ENCODE data around the gene ADGRD1. TPM values are rescaled to one million over a fixed set of nuclear protein-coding genes. Genes with fewer than 3 reads are reported as not detected.

The ADGRD1 gene
- total and polyA plus RNA-seq, 2 of the 8 experiments (the other 6 are each of a cell fraction or from before 2014, with no cell fraction given) = 0.36 to 0.48 TPM

GRCh38 chr12:131087991-131088700 is 134.4 kb downstream of the ADGRD1 start (continued):
- TF ChIP-seq SP1 (IDR thresholded peaks at IDR 0.05; ENCODE audit: low read depth, low read length) (no peak), CHD2 (IDR thresholded peaks at IDR 0.05; ENCODE audit: low read length) (no peak), SIX5 (IDR thresholded peaks at IDR 0.05; ENCODE audit: low read depth, low read length) (no peak), KDM1A (IDR thresholded peaks at IDR 0.05; ENCODE audit: borderline replicate concordance, low read length) (no peak), E2F6 (IDR thresholded peaks at IDR 0.05) (no peak), CBX8 (IDR thresholded peaks at IDR 0.05; ENCODE audit: borderline replicate concordance, low read depth, low read length) (no peak), POLR2AphosphoS5 (IDR thresholded peaks at IDR 0.05; ENCODE audit: low read depth, low read length) (no peak), TBP (IDR thresholded peaks at IDR 0.05; ENCODE audit: low read depth, low read length) (no peak), KDM5A (IDR thresholded peaks at IDR 0.05; ENCODE audit: low read length) (no peak)

Data from H1 (cell line).